Activated CD8-positive, alpha-beta memory T cell treated with anti-CD3 and anti-CD28 coated beads, Interleukin-2, amount 10 ng/mL, durations not matched to agents 7 days and 5 days (primary cell): Measurements from ENCODE around the gene SLC23A2. TPM values are rescaled to one million over a fixed set of nuclear protein-coding genes. Genes with fewer than 3 reads are reported as not detected.
"Not testable (repeated sequence)": the region's sequence is repeated elsewhere in the genome, so short reads cannot be mapped to it uniquely, and the experiment has no call there.

Source experiments
- ATAC-seq: fragments of 150-1000 bp; cut with Tn5 transposase; one replicate; pipeline ENCODE4 v1.10.0; 2021; ENCODE audit warnings: moderate library complexity
- CTCF ChIA-PET: fragments of 350-600 bp; sonication (Branson Sonifier 250); formaldehyde crosslinking; loops from one replicate; lab custom pipeline; 2021; ENCODE audit warnings: antibody characterized with exemption; lab: Charles Lee
- DNase-seq: peaks from one replicate; pipeline ENCODE4 v3.0.0-alpha.2; 2020
- H3K27ac Mint-ChIP-seq: one replicate; pipeline ENCODE4 v1.8.0; 2021; ENCODE audit warnings: mild to moderate bottlenecking, mixed read lengths
- H3K27me3 Mint-ChIP-seq: one replicate; pipeline ENCODE4 v1.8.0; 2021; ENCODE audit warnings: mixed read lengths
- H3K36me3 Mint-ChIP-seq: one replicate; pipeline ENCODE4 v1.8.0; 2021; ENCODE audit warnings: mild to moderate bottlenecking, mixed read lengths
- H3K4me1 Mint-ChIP-seq: one replicate; pipeline ENCODE4 v1.8.0; 2021; ENCODE audit warnings: mixed read lengths
- H3K4me3 Mint-ChIP-seq: one replicate; pipeline ENCODE4 v1.8.0; 2021; ENCODE audit warnings: mild to moderate bottlenecking, moderate library complexity, mixed read lengths
- H3K9me3 Mint-ChIP-seq: one replicate; pipeline ENCODE4 v1.8.0; 2022; ENCODE audit warnings: low read depth, mixed read lengths
- total RNA-seq, 2 experiments: library from RNA; stranded (reverse); gene quantifications; one replicate each; pipeline ENCODE4 v1.2.3, GENCODE V29; 2021

The SLC23A2 gene
- total RNA-seq, 2 experiments from 2014 or later: 16.1 to 16.5 TPM

DNA sequence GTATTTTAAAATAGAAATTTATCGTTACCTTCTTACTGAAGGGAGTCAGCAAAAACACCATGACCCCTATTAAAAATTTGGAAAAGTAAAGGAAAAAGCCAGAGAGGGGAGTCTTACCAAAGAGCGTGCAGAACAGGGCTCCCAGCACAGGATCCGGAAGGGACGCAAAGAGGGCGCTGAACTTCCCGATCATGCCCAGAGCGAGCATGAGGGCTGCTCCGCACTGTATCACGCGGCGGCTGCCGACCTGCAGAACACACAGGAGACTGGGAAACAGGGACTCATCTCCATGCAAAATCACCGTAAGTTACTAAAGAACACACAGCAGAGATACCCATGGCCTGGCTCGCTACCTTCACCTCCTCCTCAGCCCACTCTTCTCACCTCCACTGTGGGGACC is 138.6 kb downstream of the SLC23A2 start:
- Mint-ChIP-seq H3K36me3 (peaks cover 24% of the 10 kb centered on the region), H3K27me3 (no peaks in the 10 kb centered on the region), H3K9me3 (no peaks in the 10 kb centered on the region), H3K27ac (no peak overlapping the region), H3K4me1 (no peaks in the 10 kb centered on the region), H3K4me3 (no peak overlapping the region)
- no peak for ATAC-seq
- no peak for DNase-seq
- CTCF ChIA-PET: no interaction called here

DNA sequence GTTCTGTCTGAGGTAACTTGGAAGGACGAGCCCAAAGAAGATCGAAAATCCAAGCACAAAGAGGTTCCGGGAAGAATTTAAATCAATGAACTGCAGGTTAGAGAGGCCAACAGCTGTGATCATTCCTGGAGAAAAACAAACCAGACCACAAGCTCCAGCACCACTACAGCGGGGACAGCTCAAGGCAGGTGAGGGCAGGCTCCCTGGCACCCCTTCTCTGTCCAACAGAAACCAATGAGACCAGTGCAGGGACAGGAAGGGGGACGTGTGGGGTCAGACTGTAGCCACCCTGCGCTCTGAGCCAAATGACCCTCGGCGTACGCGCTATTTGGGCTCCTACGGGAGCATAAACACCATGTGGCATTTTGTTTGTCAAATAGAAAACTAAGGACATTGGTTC is 139.3 kb downstream of the SLC23A2 start:
- no peak for DNase-seq
- Mint-ChIP-seq H3K4me3 (no peak overlapping the region), H3K4me1 (no peaks in the 10 kb centered on the region), H3K9me3 (no peaks in the 10 kb centered on the region), H3K36me3 (peaks cover 22% of the 10 kb centered on the region), H3K27me3 (no peaks in the 10 kb centered on the region), H3K27ac (no peak overlapping the region)
- CTCF ChIA-PET: interaction anchor here (0.6 to 1.0 kb wide), 3 partner anchors 25 to 102 kb away, joined by 3 read pairs; no protein-coding TSS in a partner anchor
- ATAC-seq: no peak

DNA sequence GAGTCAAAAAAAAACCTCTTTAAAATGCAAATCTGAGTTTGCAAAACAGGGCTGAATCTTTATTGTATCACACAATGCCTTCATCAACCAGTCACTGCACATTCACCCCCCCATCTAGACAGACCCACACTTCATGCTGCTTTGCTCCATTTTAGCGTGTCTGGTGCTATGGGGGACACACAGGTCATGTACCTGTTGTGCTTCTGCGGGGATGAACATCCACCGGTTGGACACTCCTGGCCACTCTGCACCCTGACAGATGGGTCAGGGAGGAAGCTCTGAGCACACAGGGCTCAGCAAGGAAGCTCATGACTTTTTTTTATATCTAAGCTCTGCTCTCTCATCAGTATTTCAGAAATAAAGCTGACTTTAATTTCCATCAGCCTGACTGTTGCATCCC is 143.3 kb downstream of the SLC23A2 start:
- Mint-ChIP-seq H3K9me3 (no peaks in the 10 kb centered on the region), H3K27ac (no peak overlapping the region), H3K4me1 (no peaks in the 10 kb centered on the region), H3K36me3 (peaks cover 31% of the 10 kb centered on the region), H3K4me3 (no peak overlapping the region), H3K27me3 (no peaks in the 10 kb centered on the region)
- CTCF ChIA-PET: no interaction called here
- DNase-seq (no peak), ATAC-seq (no peak)

DNA sequence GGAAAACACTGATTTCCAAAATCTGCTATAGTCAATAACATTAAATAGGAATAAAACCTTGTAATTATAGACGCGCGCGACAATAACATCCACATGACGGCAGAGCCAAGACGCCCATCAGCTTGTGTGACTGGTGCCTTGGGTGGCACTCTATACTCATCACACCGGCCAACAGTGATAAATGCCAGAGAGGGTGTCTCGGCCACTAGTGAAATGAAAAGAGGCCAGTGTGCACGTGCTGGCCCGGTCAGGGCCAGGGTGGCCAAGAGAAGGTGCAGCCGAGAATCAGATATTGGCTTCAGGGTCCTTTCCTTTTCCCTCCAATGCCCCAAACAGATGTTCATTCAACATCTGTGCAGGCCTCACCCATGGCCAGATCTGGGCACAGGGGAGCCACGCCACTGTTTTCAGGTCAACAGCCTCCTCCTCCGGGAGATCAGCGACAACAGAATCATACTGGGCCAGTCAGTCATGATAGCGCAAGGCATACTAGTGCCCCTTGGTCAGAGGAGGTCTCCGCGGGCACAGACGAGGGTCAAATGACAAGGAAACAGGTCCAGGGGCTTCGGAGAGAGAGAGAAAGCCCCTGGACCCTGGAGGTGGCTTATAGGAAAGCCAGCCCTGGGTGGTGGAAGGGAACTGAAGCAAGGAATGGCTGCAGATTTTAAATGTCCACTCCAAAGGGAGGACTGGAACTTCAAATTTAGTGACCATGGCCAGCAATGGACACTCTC is 145.1 kb downstream of the SLC23A2 start:
- no peak for ATAC-seq
- Mint-ChIP-seq H3K4me3 (no peak overlapping the region), H3K27ac (no peak overlapping the region), H3K36me3 (peaks cover 25% of the 10 kb centered on the region), H3K4me1 (no peaks in the 10 kb centered on the region), H3K27me3 (no peaks in the 10 kb centered on the region), H3K9me3 (no peaks in the 10 kb centered on the region)
- DNase-seq: no peak
- CTCF ChIA-PET: no interaction called here

DNA sequence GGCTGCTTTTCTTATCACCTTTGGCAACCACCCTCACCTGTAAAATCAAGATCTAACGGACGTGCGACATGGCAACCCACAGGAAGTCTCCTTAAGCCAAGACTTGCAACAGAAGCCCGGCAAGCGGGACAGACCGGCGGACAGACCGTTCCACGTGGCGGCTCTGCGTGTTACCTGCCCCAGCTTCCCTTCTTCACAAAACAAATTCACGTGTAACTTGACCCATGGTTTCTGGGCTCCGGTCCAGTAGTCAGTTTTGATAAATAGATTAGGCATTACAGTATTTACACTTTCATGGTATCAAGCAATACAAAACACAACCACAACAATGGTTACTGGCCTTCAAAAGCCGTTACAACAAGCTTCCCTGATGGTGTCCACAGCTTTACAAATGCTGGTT is 145.8 kb downstream of the SLC23A2 start:
- H3K4me1 Mint-ChIP-seq: no peaks in the 10 kb centered on the region
- peaks cover 25% of the 10 kb centered on the region for H3K36me3 Mint-ChIP-seq
- H3K4me3 Mint-ChIP-seq: no peak overlapping the region
- no peaks in the 10 kb centered on the region for H3K27me3 Mint-ChIP-seq
- no peaks in the 10 kb centered on the region for H3K9me3 Mint-ChIP-seq
- no peak overlapping the region for H3K27ac Mint-ChIP-seq
- ATAC-seq: no peak
- CTCF ChIA-PET: no interaction called here
- DNase-seq: no peak

DNA sequence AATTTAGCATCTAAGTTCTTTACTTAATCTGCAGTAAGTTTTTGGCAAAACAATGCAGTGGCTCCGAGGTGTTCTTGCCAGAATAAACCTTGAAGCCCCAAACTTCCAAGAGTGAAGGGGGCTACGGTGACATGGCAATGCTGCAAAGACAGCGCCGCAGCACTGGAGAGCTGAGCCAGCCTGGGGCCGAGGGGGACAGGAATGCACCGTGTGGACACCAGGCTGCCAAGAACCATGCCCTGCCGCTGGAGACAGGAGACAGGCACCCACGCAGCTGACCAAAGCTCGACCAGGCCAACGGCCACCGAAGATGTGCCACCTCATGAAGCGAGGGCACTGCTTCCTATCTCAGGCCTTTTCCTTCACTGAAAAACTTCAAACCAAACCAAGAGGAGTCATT is 146.2 kb downstream of the SLC23A2 start:
- Mint-ChIP-seq H3K4me3 (no peak overlapping the region), H3K36me3 (peaks cover 22% of the 10 kb centered on the region), H3K27me3 (no peaks in the 10 kb centered on the region), H3K4me1 (no peaks in the 10 kb centered on the region), H3K9me3 (no peaks in the 10 kb centered on the region), H3K27ac (no peak overlapping the region)
- DNase-seq (no peak), ATAC-seq (no peak)
- CTCF ChIA-PET: no interaction called here

DNA sequence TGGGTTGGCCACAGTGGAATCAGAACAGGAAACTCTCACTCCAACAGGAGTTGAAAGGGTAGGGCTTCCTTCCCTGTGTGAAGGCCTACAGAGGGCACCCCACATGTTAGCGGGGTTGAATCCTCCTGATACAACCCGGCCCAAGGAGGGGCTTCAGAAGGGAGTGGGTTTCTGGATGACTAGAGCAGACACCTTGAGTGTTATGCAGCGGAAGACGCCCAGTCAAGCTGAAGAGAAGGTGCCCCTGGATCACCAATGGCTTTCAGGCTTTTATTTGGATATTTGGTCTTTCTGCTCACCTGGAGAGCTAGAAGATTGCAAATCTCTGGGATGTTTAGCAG is 146.8 kb downstream of the SLC23A2 start:
- CTCF ChIA-PET: no interaction called here
- Mint-ChIP-seq H3K4me1 (no peaks in the 10 kb centered on the region), H3K27ac (no peak overlapping the region), H3K36me3 (peaks cover 22% of the 10 kb centered on the region), H3K4me3 (no peak overlapping the region), H3K9me3 (no peaks in the 10 kb centered on the region), H3K27me3 (no peaks in the 10 kb centered on the region)
- ATAC-seq (no peak), DNase-seq (no peak)

DNA sequence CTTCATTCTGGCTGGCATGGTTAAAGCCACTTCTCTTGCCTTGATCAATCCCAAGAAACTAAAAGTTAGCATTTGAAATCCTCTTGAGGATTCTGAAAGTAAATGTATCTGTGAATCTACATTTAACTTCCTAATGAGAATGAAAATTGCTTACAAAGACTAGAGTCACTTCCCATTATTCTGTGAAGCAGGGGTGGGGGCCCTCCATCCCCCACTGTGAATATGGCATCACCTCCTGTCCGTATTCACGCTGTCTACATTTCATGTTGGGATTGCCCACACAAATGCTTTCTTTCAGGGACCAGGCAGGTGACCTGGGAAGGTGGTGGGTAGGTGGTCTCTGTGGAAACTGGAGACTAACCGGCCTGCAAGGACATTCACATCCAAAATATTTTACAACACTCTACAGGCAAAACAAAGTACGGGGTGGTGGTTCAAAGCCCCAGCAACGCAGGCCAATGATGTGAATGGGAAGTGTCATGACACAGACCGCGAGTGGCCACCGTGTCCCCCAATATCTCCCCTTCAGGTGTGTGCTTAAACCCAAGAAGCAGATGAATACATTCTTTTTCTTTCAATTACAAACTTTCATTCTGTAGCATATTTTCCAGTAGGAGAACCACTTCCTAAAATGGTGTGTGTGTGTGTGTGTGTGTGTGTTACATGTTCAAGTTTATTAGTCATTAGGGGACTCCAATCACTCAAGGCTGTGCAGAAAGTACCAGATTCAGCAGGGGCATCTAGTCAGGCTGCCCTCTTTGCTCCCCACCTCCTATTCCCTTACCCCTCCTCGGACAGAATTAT is 147.4 kb downstream of the SLC23A2 start:
- CTCF ChIA-PET: no interaction called here
- H3K27ac Mint-ChIP-seq: no peak overlapping the region
- peaks cover 22% of the 10 kb centered on the region for H3K36me3 Mint-ChIP-seq
- no peak for ATAC-seq
- DNase-seq: no peak
- no peak overlapping the region for H3K4me3 Mint-ChIP-seq
- no peaks in the 10 kb centered on the region for H3K27me3 Mint-ChIP-seq
- H3K4me1 Mint-ChIP-seq: no peaks in the 10 kb centered on the region
- H3K9me3 Mint-ChIP-seq: no peaks in the 10 kb centered on the region

DNA sequence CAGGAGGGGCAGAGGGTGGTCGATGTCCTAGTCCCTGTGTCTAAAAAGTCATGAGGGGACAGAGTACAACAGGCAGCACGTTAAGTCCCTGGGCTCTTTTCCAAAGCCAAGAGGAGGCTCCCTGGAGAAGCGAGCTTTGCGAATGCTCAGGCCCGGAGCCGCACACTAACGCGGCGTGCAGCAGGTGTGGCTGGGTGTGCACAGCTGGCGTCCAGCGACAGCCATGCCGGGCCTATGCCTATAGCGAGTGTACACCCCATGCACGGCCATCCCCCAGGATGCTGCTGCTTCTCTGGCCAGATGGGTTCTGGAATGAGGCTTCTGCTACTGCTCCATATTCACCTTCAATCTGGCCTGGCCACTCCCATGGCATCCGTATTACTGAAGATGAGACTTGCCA is 148.3 kb downstream of the SLC23A2 start:
- no peaks in the 10 kb centered on the region for H3K27me3 Mint-ChIP-seq
- no peaks in the 10 kb centered on the region for H3K9me3 Mint-ChIP-seq
- no peaks in the 10 kb centered on the region for H3K4me1 Mint-ChIP-seq
- ATAC-seq (no peak), DNase-seq (no peak)
- H3K36me3 Mint-ChIP-seq: peaks cover 14% of the 10 kb centered on the region
- CTCF ChIA-PET: no interaction called here
- no peak overlapping the region for H3K4me3 Mint-ChIP-seq
- no peak overlapping the region for H3K27ac Mint-ChIP-seq

DNA sequence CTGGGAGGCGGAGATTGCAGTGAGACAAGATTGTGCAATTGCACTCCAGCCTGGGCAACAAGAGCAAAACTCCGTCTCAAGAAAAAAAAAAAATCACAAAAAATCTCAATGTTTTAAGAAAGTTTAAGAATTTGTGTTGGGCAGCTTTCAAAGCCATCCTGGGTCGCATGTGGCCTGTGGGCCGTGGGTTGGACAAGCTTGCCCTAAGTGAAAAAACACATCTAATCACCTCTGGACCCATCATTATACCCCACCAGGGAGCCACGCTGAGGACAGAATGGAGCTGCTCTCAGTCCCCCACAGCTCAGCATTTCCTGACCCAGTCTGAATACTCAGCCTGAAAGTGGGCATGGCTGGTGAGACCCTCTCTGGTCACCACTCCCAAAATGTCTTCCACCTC is 150.3 kb downstream of the SLC23A2 start:
- DNase-seq: no peak
- Mint-ChIP-seq H3K36me3 (peaks cover 7% of the 10 kb centered on the region), H3K4me3 (no peak overlapping the region), H3K27me3 (no peaks in the 10 kb centered on the region), H3K4me1 (no peaks in the 10 kb centered on the region), H3K27ac (no peak overlapping the region), H3K9me3 (no peaks in the 10 kb centered on the region)
- CTCF ChIA-PET: no interaction called here
- ATAC-seq: no peak

DNA sequence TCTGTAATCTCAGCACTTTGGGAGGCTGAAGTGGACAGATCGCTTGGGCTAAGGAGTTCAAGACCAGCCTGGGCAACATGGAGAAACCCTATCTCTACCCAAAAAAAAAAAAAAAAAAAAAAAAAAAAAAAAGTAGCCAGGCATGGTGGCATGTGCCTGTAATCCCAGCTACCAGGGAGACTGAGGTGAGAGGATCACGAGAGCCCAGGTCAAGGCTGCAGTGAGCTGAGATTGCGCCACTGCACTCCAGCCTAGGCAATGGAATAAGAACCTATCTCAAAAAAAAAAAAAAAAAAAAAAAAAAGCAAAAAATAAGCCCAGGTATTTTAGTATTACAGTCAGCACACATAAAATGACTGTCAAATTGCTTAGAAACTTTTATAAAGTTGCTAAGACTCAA is 152.5 kb downstream of the SLC23A2 start:
- not testable (repeated sequence) for DNase-seq, H3K27ac Mint-ChIP-seq, ATAC-seq, H3K27me3 Mint-ChIP-seq, H3K4me1 Mint-ChIP-seq, H3K9me3 Mint-ChIP-seq, H3K4me3 Mint-ChIP-seq, H3K36me3 Mint-ChIP-seq
- CTCF ChIA-PET: interaction anchor here (0.6 kb wide), 1 partner anchor 886 kb away, joined by 3 read pairs; no protein-coding TSS in a partner anchor

DNA sequence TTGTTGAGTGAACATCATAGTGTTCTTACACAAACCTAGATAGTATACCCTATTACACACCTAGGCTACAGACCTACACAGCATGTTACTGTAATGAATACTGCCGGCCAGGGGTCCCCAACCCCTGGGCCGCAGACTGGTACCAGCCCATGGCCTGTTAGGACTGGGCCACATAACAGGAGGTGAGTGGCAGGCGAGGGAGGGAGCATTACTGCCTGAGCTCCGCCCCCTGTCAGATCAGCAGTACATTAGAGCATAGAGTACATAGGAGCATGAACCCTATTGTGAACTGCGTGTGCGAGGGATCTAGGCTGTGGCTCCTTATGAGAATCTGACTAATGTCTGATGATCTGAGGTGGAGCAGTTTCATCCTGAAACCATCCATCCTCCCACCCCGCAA is 153.3 kb downstream of the SLC23A2 start:
- Mint-ChIP-seq H3K36me3 (peaks cover 1% of the 10 kb centered on the region), H3K4me3 (no peak overlapping the region)
- CTCF ChIA-PET: no interaction called here

DNA sequence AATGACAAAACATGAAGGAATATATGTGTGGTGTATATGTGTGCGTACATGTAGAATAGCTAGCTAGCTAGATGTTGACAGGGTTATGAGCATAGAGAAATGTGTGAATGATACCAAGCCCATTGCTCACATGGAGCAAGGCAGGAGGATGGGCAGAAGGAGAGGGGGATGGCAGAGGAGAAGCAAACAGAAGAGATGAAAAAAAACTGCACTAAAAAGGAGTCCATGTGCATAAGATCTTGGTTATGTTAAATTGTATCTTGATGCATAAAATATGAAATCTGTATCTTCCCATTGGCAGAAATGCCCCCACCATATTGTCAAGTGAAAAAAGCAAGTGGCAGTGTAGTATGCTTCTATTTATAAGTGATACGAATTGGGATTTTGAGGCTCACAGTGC is 154.5 kb downstream of the SLC23A2 start:
- no peak for ATAC-seq
- Mint-ChIP-seq H3K27me3 (no peaks in the 10 kb centered on the region), H3K4me3 (no peak overlapping the region), H3K36me3 (peaks cover 1% of the 10 kb centered on the region), H3K4me1 (peaks cover 7% of the 10 kb centered on the region), H3K27ac (no peak overlapping the region), H3K9me3 (no peaks in the 10 kb centered on the region)
- CTCF ChIA-PET: interaction anchor here (0.7 kb wide), 1 partner anchor 1234 kb away, joined by 3 read pairs; no protein-coding TSS in a partner anchor
- DNase-seq: no peak

More for the DNA sequence above, 153.3 kb downstream of the SLC23A2 start:
- ATAC-seq (no peak), DNase-seq (no peak)
- Mint-ChIP-seq H3K27ac (no peak overlapping the region), H3K4me1 (peaks cover 7% of the 10 kb centered on the region), H3K9me3 (no peaks in the 10 kb centered on the region), H3K27me3 (no peaks in the 10 kb centered on the region)
